ENCODE results near the gene PLCH1.

GRCh38 chr3:155741101-155741500, 3.8 kb downstream of the PLCH1 start:
- TF ChIP-seq CTCF (IDR thresholded peaks at IDR 0.05; ENCODE audit: low read depth, low read length) (no peak), EZH2phosphoT487 (IDR thresholded peaks at IDR 0.05; ENCODE audit: low read depth) (no peak)
